HG03432 (cell line): ENCODE measurements around the gene NABP1.

Source experiments
- ATAC-seq: cut with Tn5 transposase; IDR thresholded peaks from one replicate; pipeline ENCODE4 v1.9.1; 2021; ENCODE audit warnings: mild to moderate bottlenecking, moderate library complexity; ENCODE audit not compliant: unreplicated experiment

NABP1 gene

GRCh38 chr2:191703079-191703725, 25.3 kb downstream of the NABP1 start:
- no peak for ATAC-seq

DNA sequence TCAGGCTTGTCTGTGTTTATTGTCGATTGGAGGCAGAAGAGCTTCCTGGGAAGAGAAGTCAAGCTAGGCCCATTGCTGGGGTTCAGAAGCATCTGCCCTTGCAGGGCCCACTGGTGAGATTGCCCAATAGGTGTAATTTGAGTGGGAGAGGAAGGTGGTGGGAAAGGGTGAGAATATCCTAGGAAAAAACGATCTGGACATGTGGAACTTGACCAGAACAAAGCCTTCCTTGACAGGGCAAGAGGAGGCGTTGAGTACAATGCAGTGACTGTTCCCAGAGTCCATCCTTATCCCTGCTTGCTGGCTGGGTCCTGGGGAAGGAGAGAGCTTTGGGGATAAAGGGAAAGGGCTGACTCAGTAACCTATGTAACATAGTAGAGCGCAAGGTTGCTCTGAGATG, 27.1 kb downstream of the NABP1 start:
- no peak for ATAC-seq

DNA sequence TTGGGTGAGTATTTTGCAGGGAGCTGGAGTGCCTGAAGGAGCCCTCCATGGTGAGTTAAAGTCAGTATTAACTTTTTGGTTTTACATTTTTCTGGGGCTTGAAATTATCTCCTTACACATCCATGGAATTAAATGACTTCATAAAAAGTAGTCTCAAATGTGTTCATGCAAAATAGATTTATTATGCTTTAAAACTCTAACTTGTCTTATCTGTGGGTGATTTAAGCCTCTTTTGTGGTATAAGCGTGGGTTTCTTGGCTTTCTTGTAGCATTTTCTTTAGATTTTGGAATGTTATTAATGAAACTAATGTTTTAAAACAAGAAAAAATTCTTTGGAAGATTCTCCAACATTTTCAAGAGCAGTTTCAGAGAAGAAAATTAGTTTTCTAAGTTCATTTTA, 27.8 kb downstream of the NABP1 start:
- no peak for ATAC-seq

DNA sequence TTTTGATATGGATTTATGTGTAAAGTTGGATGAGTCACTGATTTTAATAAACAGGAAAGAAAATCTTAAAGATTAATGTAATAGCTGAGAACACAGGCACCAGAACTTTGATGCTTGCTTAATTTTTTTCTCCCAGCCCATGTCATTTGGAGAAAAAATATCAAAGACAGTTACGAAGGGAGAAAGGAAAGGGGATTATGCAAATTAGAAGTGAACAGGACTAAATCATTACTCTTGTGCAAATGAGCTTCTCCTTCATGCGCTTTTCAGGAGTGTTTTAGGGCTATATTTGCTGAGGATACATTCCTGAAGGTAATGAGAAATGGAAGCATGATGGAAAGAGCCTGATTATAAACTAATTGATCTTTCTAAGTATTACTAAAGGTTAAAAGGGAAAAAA, 28.9 kb downstream of the NABP1 start:
- no peak for ATAC-seq

DNA sequence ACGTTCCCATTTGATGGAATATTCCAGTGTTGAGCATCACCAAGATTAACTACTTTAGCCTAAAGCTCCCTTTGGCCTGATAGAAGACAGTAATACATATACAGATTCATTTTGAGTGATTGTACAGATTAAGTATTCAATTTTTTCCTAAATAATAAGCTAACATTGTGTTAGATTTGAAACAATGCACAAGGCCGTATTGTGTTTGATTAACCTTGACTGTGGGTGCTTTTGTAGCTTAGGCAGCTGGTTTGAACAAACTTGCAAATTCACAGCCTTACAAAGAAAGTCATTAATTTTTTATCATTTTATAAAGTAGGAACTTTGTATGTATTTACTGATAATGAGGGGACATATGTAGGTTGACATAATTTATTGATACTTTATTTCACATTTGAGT, 29.6 kb downstream of the NABP1 start:
- no peak for ATAC-seq

GRCh38 chr2:191710411-191710900, 32.5 kb downstream of the NABP1 start:
- no peak for ATAC-seq

DNA sequence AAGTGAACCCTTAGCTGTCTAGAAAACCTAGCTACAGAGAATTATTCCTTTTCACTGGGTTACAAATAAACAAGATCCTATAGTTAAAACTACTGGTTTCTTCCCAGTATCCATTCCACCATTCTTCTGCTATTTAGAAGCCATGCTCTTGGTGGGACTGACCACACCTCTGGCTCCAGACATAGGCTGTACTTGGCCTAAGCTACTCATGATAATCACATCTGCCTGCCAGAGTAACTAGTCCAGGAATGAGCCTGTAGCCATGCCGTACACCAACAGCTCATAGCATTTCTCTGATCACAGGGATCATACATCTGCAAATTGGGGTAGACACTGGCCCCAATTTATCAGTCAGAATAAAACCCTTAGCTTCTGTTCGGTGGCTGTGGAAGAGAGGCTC, 33.7 kb downstream of the NABP1 start:
- ATAC-seq: no peak

DNA sequence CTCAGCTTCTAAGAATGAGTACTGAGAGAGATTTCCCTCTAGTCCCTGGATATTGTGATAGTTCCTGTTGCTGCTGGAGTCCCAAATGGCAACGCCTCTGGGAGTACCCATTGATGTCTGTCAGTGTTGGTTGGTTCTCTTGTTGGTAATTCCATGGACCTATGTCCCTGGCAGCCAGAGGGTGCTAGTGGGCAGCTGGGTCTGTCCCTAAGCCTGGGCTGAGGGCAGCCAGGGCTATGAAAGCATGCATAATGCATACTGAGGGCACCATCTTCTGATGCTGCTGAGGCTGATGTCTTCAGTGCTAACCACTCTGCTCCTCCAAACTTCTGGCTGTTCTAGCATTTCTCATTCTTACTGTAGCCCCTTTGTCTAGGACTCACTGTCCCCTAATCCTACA, 35.9 kb downstream of the NABP1 start:
- ATAC-seq: no peak

- ATAC-seq: no peak
These were observed 37.0 kb downstream of the NABP1 start for GRCh38 chr2:191714925-191715324.

DNA sequence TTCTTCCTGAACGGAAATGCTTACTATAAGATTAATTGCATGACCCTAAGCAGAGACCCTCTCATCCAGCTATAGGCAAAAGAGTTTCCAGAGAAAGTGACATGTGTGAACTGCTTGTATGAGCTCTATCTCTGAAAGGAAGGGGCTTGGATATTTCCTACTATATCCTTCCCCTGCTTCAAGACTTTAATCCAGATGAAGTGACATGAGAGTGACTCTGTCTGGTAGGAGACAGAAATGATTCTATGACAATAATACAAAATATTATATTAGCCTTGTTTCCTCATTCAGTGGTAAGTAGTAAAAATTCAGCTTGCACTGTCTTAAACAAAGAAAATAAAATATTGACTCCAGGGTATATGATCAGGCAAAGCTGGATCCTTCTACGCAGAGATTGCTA, 37.5 kb downstream of the NABP1 start:
- ATAC-seq: no peak

DNA sequence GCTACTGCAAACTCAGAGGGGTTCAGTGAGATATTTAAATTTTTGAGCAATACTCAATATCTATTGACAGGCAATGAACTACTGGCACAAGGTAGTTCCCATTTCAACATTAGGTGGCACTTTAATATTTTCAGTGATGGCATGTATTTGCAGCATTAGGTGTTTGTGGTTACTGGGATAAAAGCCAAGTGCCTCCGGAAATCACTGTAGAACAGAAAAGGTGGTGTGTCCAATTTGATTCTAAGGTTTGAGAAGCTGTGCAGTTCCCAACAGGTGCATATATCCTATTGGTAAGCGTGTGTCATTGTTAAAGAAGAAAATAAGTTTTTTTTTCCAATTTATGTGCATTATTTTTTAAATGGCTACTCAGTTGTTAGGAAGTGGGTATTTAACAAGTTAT, 41.3 kb downstream of the NABP1 start:
- no peak for ATAC-seq

- ATAC-seq: no peak
These were observed 42.0 kb downstream of the NABP1 start for GRCh38 chr2:191719938-191720337.

DNA sequence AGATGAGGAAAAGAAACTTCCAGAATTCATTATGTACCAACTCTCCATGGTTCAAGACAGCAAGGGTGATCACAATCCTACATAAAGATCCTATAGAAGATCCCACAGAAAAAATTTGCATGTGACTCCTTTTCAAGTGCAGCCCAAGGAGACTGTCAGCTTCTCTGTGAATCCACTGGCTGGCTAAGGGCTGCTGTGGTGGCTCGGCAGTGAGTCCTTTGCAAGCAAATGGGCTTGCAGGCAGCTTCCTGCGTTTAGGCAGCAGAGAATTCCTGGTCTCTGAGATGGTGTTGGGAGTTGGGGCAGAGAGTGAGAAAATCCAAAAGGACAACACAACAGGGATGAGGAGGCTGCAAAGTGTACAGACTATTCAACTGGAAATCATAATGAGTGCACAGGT, 43.4 kb downstream of the NABP1 start:
- ATAC-seq: no peak

- peak; percentile 77 for ATAC-seq
These were observed 46.1 kb downstream of the NABP1 start for GRCh38 chr2:191724015-191724414.

GRCh38 chr2:191728750-191729624, 51.1 kb downstream of the NABP1 start:
- ATAC-seq: peak; percentile 78

- ATAC-seq: no peak
These were observed 52.3 kb downstream of the NABP1 start for GRCh38 chr2:191730263-191730662.
